ENCODE data around the gene NUDT3.

Gene NUDT3

DNA sequence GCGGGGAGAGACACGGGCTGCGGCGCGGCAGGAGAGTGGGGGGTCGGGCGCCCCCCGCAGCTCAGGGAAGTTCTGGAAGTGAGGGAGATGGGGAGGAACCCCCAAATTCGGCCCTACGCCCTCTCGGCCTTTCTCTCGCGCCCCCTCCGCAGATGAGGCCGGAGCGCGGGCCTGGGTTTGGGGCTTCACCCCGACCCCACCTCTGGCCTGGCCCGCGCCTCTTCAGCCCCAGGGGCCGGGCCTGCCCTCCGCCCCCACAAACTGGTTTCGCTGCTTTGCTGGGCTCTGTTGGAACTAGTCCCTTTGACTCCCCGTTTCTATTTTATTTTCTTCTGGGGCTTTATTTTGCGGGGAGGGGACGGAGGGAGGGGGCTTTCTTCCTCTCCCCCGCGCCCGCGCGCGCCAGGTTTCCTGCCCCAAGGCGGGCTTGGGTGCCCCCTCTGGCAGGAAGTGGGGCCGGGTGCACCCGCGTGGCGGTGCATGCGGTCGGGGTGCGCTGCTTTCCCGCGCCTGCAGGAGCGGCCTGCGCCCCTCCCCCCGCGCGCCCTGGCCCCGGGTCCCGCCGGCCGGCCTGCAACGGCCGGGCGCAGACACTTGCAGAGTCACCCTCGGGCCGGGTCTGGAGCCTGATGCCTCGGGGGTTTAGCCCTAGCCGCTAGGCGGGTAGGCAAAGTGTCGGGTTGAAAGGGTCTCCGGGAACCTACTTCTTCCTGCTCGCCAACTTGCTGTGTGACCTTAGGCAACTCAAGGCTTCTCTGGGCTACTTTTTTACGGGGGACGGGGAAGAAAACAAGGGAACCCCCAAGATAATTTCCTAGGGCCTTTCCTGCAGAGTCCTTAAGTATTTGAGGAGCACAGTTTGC, 154.5 kb downstream of the NUDT3 start:
- DNase-seq: no peak

DNA sequence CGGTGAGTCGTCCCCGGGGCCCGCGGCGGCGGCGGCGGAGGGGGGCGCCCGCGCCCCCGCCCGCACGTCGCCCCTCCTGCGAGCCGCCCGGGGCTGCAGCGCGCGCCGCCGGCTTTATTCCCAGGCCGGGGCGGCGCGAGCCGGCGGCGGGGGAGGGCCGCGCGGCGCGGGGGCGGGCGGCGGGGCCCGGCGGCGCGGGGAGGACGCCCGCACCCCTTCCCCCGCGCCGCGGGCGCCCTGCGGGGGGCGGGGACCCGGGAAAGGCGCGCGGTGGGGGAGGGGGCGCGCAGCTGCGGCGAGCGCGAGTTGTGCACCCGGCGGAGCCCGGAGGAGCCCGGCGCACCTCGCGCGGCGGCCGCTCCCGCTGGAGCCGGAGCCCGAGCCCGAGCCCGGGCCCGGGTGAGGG, 155.2 kb downstream of the NUDT3 start:
- no peak for DNase-seq

DNA sequence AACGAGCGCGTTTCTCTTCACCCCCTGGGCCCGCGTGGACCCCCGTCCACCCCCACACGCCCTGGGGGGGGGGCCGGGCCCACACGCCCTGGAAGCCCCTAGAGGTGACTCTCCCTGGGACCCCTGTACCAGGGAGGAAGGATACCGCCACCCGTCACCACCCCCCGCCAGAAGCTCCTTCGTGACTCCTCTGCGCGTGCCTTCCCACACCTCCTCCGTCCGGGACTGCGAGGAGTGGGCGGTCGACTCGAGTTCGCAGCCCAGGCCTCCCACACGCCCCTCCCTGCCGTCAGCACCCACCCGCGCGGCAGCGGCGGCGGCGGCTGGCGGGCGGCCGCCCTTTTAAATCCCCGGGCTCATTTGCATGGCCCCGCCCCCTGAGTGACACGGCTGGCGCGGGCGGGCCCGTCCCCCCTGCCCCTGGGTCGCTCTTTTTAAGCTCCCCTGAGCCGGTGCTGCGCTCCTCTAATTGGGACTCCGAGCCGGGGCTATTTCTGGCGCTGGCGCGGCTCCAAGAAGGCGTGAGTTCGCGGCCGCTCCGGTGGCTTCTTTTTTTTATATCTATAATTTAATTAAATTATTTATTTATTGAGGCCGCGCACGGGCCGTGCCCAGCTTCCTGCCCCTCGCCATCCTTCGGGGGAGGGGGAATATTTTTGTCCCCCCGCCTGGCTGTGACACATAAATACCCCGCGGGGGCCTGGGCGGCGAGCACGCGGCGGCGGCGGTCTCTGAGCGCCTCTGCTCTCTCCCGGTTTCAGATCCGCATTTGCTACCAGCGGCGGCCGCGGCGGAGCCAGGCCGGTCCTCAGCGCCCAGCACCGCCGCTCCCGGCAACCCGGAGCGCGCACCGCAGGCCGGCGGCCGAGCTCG, 155.8 kb downstream of the NUDT3 start, which contains the start of gene HMGA1:
Gene HMGA1 (plus strand): TSS at position 431 of the 873 bp plus-strand sequence. CDS start 3,908 bp downstream, outside the sequence.
- peak; percentile 75 for DNase-seq

DNA sequence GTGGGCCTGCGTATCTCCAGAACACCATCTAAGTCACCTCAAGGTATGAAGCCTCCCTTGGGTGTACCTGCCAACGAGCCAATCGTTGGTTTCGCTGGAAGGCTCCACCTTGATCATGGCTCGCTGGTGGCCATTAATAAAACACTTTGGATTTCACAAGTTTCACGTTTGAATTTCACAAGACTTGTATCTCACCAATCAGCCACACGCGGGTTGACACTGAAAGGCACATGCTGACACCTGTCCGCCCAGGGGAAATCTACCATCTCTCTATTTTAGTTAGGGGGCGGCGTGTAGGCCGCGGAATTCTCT, 156.4 kb downstream of the NUDT3 start:
- no peak for DNase-seq

DNA sequence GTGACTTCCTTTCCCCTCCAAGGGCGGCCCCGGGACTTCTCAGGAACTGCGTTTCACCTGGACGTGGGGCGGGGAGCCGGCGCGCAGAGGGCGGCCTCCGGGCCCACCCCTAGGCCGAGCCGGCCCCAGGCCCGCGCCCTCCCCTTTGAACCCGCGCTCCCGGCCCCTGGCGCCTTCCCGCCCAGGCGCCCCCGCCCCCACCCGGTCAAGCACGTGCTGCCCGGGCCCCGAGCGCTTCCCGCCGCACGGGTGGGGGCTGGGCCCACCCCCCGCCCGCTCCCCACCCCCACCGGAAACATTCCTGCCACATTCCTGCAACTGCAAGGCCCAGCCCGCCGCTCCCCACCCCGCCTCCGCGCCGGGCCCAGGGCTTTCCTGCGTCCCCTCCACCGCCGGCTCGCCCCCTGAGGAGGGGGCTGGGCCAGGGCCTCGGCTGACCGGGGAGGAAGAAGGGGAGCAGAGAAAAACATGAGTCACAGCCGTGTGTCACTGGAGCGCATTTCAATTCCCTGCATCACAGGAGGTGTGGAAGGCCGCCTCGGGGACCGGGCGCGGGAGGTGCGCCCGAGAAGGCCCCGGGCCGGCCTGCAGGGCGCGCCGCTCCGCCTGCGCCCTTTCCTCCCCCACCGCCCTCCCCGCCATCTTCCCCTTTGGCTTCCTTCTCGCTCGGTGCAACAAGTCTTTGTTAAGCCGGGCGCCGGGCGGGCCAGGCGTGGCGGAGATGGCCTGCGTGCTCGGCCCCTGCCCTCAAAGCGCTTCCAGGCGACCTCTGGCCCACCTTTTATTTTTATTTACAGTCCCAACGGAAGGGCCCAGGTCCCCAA, 156.9 kb downstream of the NUDT3 start:
- DNase-seq: peak; percentile 56 to 60

DNA sequence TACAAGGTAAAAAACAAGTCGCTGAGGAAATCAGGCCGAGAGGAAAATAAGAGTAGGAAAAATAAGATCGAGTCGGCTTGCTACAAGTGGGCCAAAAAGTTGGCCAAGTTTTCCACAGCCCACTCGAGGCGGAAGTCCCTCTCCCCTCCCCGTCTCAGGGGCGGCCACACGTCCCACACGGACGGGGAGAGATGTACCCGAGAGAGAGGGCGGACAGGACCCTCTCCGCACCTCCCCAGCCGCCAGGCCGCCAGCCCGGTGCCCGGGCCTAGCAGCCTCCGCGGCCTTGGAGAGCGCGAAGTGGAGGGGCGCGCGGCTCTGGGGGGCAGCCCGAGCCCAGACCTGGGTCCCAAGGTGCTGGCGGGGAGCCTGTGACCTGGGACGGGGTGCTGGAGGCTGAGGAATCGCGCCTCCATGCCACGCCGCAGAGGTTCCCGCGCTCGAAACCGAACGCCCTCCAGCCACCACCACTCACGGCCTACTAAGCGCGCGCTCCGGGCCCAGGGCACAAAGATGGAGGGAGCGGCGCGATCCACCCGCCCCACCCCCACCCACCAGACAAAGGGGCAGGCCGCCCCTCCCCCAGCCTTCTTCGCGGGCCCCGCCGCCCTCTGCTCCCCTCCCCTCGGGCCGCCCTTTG, 157.7 kb downstream of the NUDT3 start:
- DNase-seq: no peak

DNA sequence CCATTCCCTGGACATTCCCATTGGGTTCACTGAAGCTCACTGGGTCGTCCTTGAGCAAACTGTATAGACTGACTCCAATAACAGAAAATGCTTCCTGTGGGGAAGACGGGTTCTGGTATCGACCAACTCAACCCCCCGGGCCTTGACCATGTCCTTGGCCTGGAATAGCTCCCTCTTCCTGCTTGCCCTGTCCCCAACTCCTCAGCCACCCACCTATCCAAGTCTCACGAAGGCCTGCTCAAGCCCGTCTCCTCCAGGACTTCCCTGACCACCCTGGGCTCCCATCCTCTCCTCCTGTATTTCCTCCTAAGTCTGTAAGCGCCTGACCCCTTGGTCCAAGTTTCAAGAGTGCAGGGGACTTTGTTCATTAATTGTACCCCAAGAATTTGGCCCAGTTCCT, 158.6 kb downstream of the NUDT3 start:
- no peak for DNase-seq

DNA sequence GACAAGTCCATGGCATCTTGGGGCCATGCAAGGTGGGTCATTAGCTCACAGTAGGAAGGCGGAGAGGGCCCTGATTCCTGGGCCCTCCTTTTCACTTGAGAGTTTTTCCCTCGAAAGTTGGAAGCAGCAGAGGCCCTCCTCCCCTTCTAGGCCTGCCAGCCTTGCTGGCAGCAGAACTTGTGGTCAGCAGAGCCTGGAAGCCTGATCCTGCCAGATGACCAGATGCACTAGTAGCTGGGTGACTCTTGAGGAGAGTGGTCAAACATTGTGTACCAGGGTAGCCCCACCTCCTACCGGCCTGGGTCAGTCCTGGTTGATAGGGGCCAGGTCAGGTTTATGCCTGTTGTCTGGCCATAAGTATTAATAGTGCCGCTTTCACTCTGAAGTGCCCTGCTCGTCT, 159.6 kb downstream of the NUDT3 start:
- DNase-seq: no peak

DNA sequence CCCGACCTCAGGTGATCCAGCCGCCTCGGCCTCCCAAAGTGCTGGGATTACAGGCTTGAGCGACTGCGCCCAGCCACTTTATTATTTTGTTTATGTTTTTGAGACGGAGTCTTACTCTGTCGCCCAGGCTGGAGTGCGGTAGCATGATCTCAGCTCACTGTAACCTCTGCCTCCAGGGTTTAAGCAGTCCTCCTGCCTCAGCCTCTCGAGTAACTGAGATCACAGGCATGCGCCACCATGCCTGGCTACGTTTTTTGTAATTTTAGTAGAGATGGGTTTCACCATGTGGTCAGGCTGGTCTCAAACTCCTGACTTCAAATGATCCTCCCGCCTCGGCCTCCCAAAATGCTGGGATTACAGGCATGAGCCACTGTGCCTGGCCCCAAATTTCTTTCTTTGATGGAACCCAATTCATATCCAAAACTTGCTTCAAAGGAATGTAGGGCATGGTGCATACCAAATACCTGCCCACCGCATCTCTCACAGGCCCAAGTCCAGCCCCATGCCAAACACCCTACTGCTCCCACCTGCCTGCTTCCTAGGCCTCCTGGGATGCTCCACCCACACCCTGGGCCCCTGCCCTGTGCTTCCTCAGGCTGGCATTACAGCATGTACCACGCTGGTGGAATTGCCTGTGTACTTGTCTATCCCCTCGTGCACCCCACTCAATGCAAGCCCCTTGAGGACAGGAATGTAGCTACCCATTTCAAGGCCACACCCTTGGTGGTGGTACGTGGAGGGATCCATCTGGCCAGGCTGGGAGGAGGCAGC, 160.7 kb downstream of the NUDT3 start:
- DNase-seq: no peak

DNA sequence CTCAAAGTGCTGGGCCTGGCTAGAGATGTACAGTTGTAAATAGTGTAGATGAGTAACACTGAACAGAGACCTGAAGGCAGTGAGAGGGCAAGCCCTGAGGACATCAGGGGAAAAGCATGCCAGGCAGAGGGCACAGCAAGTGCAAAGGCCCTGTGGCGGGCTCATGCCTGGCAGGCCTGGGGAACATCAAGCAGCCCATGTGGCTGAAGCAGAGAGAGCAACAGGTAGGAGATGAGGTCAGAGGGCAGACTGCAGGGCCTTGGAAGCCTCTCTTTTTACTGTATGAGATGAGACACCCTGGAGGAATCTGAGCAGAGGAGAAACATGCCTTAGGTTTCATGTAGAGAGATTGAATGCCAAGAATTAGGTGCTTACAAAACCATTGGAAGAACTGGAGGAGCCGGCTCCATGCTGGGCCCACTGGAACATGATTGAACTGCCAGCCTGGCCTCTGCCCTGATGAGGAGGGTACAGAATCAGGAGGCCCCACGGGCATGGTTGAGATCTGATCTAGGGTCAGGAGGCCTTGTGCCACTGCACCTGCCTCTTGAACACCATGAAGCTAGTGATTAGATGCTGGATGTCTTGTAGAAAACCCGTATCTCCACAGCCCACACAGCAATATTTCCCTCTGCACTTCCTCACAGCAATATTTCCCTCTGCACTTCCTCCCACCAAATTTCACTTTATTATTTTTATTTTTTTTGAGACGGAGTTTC, 161.7 kb downstream of the NUDT3 start:
- peak; percentile 49 to 50 for DNase-seq

DNA sequence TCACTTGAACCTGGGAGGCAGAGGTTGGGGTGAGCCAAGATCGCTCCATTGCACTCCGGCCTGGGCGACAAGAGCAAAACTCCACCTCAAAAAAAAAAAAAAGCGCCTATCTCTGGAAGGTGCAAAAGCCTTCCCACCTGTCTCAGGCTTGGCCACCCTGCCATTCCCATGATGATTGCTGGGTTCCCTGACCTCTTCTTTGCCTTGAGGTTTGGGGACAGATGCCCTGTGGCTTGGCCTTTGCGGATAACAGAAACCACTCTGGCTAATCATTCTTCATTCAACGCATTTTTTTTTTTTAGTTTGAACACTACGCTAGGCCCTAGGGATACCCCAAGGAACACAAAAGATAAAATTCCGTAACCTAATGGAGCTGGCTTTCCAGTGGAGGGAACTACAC, 162.6 kb downstream of the NUDT3 start:
- no peak for DNase-seq

Measured in inflammatory macrophage treated with lipopolysaccharide for 1 hour (primary cell).